HepG2 (cell line): ENCODE results near the gene DGAT2. TPM values are rescaled to one million over a fixed set of nuclear protein-coding genes. Genes with fewer than 3 reads are reported as not detected.

Experiments used
- ARHGAP35 ChIP-seq: sonication (generic); formaldehyde crosslinking; IDR thresholded peaks from 2 replicates; pipeline ENCODE4 v1.9.0; 2022; ENCODE audit warnings: mild to moderate bottlenecking, inconsistent platforms, moderate library complexity, missing genetic modification reagents, borderline replicate concordance
- CAMTA2 ChIP-seq: sonication (generic); formaldehyde crosslinking; IDR thresholded peaks from 2 replicates; pipeline ENCODE4 v1.4.0; 2020; ENCODE audit warnings: mild to moderate bottlenecking, missing genetic modification reagents, borderline replicate concordance
- CC2D1A ChIP-seq: sonication (generic); formaldehyde crosslinking; IDR thresholded peaks from 2 replicates; pipeline ENCODE4 v1.8.1; 2023; ENCODE audit warnings: mild to moderate bottlenecking, missing genetic modification reagents
- EHMT2 ChIP-seq: fragments of 200-600 bp; sonication (generic); IDR thresholded peaks from 2 replicates; pipeline ENCODE4 v1.7.0; 2017; ENCODE audit warnings: antibody characterized with exemption, low read depth, low read length, borderline replicate concordance
- PHB2 ChIP-seq: fragments of 450-650 bp; IDR thresholded peaks from 2 replicates; pipeline ENCODE4 v1.6.1; 2018; ENCODE audit not compliant: partially characterized antibody
- RARG ChIP-seq: sonication (generic); formaldehyde crosslinking; IDR thresholded peaks from 2 replicates; pipeline ENCODE4 v1.4.0; 2020; ENCODE audit warnings: low read depth, mild to moderate bottlenecking, missing genetic modification reagents
- RBAK ChIP-seq: sonication (generic); formaldehyde crosslinking; IDR thresholded peaks from 2 replicates; pipeline ENCODE4 v1.5.1; 2020; ENCODE audit warnings: mild to moderate bottlenecking, missing genetic modification reagents
- SMAD9 ChIP-seq: sonication (generic); formaldehyde crosslinking; IDR thresholded peaks from 2 replicates; pipeline ENCODE4 v1.5.1; 2020; ENCODE audit warnings: mild to moderate bottlenecking, missing genetic modification reagents
- TEAD2 ChIP-seq: sonication (generic); formaldehyde crosslinking; IDR thresholded peaks from 2 replicates; pipeline ENCODE4 v1.9.0; 2021; ENCODE audit warnings: missing genetic modification reagents
- THAP11 ChIP-seq: IDR thresholded peaks from 2 replicates; pipeline ENCODE4 v1.6.1; 2016; ENCODE audit warnings: missing biosample characterization, missing genetic modification reagents
- ZMYM2 ChIP-seq: sonication (generic); formaldehyde crosslinking; IDR thresholded peaks from 2 replicates; pipeline ENCODE4 v1.8.0; 2022; ENCODE audit warnings: mild to moderate bottlenecking, missing genetic modification reagents
- ZNF605 ChIP-seq: sonication (generic); formaldehyde crosslinking; IDR thresholded peaks from 2 replicates; pipeline ENCODE4 v1.8.0; 2022; ENCODE audit warnings: mild to moderate bottlenecking, missing genetic modification reagents
- ZNF607 ChIP-seq: sonication (generic); formaldehyde crosslinking; IDR thresholded peaks from 2 replicates; pipeline ENCODE4 v1.5.1; 2020; ENCODE audit warnings: missing genetic modification reagents, mild to moderate bottlenecking, borderline replicate concordance
- ZNF773 ChIP-seq: sonication (generic); formaldehyde crosslinking; IDR thresholded peaks from 2 replicates; pipeline ENCODE4 v1.4.0; 2020; ENCODE audit warnings: missing genetic modification reagents, borderline replicate concordance
- ZSCAN31 ChIP-seq: sonication (generic); formaldehyde crosslinking; IDR thresholded peaks from 2 replicates; pipeline ENCODE4 v1.5.0; 2020; ENCODE audit warnings: low read depth, mild to moderate bottlenecking, missing genetic modification reagents
- ZSCAN9 ChIP-seq: IDR thresholded peaks from 2 replicates; pipeline ENCODE4 v1.6.1; 2016; ENCODE audit warnings: borderline replicate concordance
- polyA plus RNA-seq, 8 experiments: library from polyadenylated mRNA; depleted of rRNA in 3 of 8; stranded (reverse) in 7 of 8; unstranded in 1 of 8; fragments of >200 nt; fragmentation: Illumina TruSeq in 4 of 8; extraction: Trizol in 4 of 8; gene quantifications; 2 replicates each; pipeline versions ENCODE4 v1.2.1 to v1.2.3, GENCODE V29; 2011 to 2016; ENCODE audit warnings: low read depth in 4 of 8, missing spikeins in 1 of 8, mixed read lengths in 1 of 8; ENCODE audit not compliant: insufficient read depth in 1 of 8
- total RNA-seq, 5 experiments: library from RNA; depleted of rRNA; stranded (reverse); fragments of >200 nt; fragmentation: Illumina TruSeq; extraction: Trizol; gene quantifications; 2 replicates each; pipeline ENCODE4 v1.2.3, GENCODE V29; 2016; ENCODE audit warnings: low read depth in 1 of 5
- TF ChIP-seq, protein P1 (sequence below): sonication (generic); formaldehyde crosslinking; conservative IDR thresholded peaks from 2 replicates; pipeline ENCODE4 v1.4.0; 2020; ENCODE audit warnings: missing genetic modification reagents
- TF ChIP-seq, protein P2 (sequence below): sonication (generic); formaldehyde crosslinking; IDR thresholded peaks from 2 replicates; pipeline ENCODE4 v1.8.1; 2023; ENCODE audit warnings: missing genetic modification reagents, mild to moderate bottlenecking, borderline replicate concordance
- TF ChIP-seq, protein P3 (sequence below): IDR thresholded peaks from 2 replicates; pipeline ENCODE4 v1.6.1; 2016; ENCODE audit warnings: low read depth, missing genetic modification reagents, missing compliant biosample characterization
- TF ChIP-seq, protein P4 (sequence below): IDR thresholded peaks from 2 replicates; pipeline ENCODE4 v1.6.1; 2016; ENCODE audit warnings: missing compliant biosample characterization, missing genetic modification reagents, borderline replicate concordance
- TF ChIP-seq, protein P5 (sequence below): sonication (generic); formaldehyde crosslinking; IDR thresholded peaks from 2 replicates; pipeline ENCODE4 v1.5.0; 2020; ENCODE audit warnings: missing genetic modification reagents

Gene DGAT2
- total and polyA plus RNA-seq, 2 of the 13 experiments (the other 11 are each of a cell fraction or from before 2014, with no cell fraction given): 39.0 to 65.6 TPM

DNA sequence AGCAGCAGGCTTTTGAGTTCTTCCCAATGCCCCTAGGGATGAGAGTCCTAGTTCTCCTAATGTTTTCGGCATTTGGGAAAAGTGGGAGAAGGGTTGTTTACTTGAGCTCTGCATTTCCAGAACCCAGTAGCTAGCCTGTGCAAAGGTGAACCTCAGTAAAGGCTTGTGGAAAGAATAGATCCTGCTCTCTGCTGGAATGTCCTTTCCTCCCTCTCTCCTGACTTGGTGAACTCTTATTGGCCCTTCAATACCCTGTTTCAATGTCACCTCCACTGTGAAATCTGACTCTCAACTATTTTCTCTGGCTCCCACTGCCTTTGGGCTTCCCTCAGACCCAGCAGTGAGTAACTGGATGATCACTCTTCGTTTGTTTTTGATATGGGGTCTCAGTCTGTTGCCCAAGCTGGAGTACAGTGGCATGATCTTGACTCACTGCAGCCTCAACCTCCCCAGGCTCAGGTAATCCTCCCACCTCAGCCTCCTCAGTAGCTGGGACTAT is 44.0 kb downstream of the DGAT2 start (continued):
- TF ChIP-seq, protein P1, sequence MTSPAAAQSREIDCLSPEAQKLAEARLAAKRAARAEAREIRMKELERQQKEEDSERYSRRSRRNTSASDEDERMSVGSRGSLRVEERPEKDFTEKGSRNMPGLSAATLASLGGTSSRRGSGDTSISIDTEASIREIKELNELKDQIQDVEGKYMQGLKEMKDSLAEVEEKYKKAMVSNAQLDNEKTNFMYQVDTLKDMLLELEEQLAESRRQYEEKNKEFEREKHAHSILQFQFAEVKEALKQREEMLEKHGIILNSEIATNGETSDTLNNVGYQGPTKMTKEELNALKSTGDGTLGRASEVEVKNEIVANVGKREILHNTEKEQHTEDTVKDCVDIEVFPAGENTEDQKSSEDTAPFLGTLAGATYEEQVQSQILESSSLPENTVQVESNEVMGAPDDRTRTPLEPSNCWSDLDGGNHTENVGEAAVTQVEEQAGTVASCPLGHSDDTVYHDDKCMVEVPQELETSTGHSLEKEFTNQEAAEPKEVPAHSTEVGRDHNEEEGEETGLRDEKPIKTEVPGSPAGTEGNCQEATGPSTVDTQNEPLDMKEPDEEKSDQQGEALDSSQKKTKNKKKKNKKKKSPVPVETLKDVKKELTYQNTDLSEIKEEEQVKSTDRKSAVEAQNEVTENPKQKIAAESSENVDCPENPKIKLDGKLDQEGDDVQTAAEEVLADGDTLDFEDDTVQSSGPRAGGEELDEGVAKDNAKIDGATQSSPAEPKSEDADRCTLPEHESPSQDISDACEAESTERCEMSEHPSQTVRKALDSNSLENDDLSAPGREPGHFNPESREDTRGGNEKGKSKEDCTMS: no peak
- TF ChIP-seq, protein P2, sequence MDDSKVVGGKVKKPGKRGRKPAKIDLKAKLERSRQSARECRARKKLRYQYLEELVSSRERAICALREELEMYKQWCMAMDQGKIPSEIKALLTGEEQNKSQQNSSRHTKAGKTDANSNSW (CRISPR knock-in tag): no peak
- TF ChIP-seq EHMT2 (no peak), PHB2 (no peak), ZNF773 (CRISPR knock-in tag) (no peak), SMAD9 (CRISPR knock-in tag) (no peak), ZMYM2 (CRISPR knock-in tag) (no peak), ZNF605 (CRISPR knock-in tag) (no peak), RBAK (CRISPR knock-in tag) (no peak), ZSCAN31 (no peak), THAP11 (CRISPR knock-in tag) (0 out of 2 replicates have a peak, but pooled peaks have one; percentile 22), CAMTA2 (CRISPR knock-in tag) (no peak), CC2D1A (no peak), ZNF607 (no peak), ZSCAN9 (CRISPR knock-in tag) (no peak), ARHGAP35 (no peak), TEAD2 (CRISPR knock-in tag) (no peak), RARG (CRISPR knock-in tag) (no peak)
- TF ChIP-seq, protein P3, sequence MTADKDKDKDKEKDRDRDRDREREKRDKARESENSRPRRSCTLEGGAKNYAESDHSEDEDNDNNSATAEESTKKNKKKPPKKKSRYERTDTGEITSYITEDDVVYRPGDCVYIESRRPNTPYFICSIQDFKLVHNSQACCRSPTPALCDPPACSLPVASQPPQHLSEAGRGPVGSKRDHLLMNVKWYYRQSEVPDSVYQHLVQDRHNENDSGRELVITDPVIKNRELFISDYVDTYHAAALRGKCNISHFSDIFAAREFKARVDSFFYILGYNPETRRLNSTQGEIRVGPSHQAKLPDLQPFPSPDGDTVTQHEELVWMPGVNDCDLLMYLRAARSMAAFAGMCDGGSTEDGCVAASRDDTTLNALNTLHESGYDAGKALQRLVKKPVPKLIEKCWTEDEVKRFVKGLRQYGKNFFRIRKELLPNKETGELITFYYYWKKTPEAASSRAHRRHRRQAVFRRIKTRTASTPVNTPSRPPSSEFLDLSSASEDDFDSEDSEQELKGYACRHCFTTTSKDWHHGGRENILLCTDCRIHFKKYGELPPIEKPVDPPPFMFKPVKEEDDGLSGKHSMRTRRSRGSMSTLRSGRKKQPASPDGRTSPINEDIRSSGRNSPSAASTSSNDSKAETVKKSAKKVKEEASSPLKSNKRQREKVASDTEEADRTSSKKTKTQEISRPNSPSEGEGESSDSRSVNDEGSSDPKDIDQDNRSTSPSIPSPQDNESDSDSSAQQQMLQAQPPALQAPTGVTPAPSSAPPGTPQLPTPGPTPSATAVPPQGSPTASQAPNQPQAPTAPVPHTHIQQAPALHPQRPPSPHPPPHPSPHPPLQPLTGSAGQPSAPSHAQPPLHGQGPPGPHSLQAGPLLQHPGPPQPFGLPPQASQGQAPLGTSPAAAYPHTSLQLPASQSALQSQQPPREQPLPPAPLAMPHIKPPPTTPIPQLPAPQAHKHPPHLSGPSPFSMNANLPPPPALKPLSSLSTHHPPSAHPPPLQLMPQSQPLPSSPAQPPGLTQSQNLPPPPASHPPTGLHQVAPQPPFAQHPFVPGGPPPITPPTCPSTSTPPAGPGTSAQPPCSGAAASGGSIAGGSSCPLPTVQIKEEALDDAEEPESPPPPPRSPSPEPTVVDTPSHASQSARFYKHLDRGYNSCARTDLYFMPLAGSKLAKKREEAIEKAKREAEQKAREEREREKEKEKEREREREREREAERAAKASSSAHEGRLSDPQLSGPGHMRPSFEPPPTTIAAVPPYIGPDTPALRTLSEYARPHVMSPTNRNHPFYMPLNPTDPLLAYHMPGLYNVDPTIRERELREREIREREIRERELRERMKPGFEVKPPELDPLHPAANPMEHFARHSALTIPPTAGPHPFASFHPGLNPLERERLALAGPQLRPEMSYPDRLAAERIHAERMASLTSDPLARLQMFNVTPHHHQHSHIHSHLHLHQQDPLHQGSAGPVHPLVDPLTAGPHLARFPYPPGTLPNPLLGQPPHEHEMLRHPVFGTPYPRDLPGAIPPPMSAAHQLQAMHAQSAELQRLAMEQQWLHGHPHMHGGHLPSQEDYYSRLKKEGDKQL (CRISPR knock-in tag): no peak
- TF ChIP-seq, protein P4, sequence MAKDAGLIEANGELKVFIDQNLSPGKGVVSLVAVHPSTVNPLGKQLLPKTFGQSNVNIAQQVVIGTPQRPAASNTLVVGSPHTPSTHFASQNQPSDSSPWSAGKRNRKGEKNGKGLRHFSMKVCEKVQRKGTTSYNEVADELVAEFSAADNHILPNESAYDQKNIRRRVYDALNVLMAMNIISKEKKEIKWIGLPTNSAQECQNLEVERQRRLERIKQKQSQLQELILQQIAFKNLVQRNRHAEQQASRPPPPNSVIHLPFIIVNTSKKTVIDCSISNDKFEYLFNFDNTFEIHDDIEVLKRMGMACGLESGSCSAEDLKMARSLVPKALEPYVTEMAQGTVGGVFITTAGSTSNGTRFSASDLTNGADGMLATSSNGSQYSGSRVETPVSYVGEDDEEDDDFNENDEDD (CRISPR knock-in tag): no peak; the same call in 1 of the 2 replicates
- TF ChIP-seq, protein P5, sequence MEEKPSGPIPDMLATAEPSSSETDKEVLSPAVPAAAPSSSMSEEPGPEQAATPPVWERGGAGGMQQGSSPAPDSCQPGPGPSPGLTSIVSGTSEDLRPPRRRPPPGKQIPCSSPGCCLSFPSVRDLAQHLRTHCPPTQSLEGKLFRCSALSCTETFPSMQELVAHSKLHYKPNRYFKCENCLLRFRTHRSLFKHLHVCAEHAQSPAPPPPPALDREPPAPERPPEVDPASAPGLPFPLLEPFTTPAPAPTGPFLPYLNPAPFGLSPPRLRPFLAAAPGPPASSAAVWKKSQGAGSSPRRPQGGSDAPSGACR: no peak
